Stimulated activated CD8-positive, alpha-beta memory T cell treated with anti-CD3 and anti-CD28 coated beads, Interleukin-12 subunit alpha, Interleukin-12 subunit beta, amount 100 ng/mL, for 24 hours (primary cell): ENCODE results near the gene SYCE3.

Experiments
- DNase-seq: peaks from one replicate; pipeline ENCODE4 v3.0.0-alpha.2; 2020; ENCODE audit errors: extremely low read depth

Gene SYCE3

GRCh38 chr22:50576070-50576469, 13.4 kb upstream of the SYCE3 start:
- no peak for DNase-seq

DNA sequence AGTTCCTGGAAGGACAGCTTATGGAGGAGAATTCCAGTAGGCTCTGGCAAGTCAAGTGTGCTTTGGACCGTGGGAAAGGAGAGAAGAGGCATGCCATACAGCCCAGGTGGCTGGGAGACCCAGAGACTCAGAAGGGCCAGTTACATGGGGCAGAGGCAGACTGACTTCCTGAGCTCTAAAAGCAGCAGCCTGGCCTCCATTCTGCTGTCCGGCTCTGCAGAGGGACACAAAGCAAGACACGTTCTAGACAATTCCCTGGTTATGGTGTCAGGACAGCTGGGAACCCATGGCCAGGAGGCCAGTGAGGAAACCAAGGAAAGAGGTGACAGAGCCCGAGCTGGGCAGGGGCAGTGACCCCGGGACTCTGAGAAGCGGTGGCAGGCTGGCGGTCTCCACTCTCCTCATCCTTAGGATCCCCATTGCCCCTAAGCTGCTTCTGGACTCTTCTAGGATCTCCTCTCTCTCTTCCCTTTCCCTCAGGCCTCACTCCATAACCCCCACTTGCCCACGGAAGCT, 12.8 kb upstream of the SYCE3 start:
- no peak for DNase-seq

GRCh38 chr22:50574383-50574755, 11.7 kb upstream of the SYCE3 start:
- DNase-seq: no peak

DNA sequence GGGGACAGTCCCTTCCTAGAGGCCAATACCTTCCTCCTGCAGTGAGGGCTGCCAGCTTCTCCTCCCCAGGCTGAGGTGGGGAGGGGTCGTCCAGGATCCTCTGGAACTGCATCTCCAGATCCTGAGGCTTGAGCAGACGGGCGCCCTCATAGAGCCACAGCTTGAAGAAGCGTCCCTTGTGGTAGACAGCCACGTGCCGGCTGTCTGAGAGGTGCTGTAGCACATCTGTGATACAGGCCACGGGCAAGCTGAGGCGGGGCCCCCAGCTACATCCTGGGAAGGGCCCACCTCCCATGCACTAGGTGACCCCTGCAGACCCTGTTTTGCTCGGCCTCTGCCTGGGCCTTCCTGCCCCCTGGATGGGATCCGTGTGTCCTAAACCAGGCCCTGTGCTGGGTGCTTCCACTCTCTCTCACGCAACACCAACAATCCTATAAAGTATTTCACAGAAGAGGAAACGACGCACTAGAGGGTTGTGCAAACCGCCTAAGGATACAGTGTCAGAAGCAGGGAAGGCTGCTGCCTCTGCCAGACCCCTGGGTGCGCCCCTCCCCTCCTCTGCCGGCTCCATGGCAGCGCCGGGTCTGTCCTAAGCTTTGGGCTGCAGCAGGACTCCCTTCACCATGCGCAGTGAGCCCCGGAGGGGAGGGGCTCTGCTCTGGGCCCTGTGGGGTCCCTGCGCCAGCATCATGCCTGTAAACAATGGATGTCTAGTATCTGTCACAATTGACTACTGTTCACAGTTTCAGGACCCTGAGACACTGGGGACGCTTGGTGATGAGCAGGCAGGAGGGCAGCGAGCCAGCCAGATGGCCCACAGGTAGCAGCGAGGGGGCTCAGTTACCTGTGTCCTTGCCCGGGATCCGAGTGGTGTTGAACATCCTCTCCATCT, 11.0 kb upstream of the SYCE3 start:
- no peak for DNase-seq

DNA sequence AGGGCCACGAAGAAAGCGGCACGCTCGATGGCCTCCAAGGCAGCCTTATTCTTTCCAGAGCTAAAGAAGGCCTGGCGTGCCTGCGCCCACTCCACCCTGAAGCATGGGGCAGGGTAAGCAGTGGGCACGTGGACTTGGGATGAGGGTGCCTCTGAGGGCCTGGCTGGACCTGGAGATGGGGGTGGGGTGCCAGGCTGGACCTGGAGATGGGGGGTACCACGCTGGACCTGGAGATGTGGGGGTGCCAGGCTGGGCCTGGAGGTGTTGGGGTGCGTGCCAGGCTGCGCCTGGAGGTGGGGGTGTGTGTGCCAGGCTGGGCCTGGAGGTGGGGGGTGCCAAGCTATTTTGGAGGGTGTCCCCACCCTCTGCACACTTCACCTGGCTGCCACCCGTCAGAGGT, 10.2 kb upstream of the SYCE3 start:
- no peak for DNase-seq

DNA sequence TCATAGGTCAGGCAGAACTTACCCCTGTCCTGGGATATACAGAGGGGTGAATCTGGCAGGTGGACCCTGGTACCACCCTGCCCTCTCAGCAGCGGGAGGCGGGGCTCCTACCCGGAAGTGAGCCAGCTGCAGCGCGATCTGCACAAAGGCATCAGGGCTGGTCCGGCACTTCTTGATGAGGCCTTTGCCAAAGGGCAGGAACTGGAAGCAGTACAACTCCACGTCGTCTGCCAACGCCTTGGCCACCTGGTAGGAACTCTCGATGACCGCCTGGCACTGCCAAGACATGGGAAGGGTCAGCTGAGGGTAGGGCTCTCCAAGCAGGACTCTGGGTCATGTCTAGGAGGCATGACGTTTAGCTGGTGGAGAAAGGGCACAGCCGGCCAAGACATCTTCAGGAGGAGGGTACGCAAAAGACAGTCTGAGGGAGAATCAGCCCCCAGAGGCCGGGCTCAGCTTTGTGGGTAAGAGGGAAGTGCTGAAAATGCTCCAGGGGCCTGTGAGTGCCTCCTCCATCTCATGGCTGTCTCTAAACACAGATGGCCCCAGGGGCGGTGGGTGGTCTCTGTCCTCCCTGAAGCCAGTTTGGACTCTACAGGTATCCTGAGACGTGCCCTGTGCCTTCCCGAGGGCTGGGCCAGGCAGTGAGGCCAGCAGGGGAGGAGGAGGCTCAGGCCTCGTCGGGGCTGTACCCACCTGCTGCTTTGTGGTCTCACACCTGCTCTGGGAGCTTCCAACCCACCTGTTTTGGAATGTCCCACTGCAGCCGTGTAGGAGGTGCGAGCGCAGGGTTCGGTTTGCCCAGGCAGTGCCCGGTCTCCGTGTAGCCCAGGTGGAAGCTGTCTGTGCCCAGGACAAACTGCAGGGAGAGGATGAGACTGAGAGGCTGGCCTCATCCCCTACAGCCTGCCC, 8.8 kb upstream of the SYCE3 start:
- no peak for DNase-seq

- DNase-seq: no peak
Measured at GRCh38 chr22:50570861-50571260, 8.1 kb upstream of the SYCE3 start.

DNA sequence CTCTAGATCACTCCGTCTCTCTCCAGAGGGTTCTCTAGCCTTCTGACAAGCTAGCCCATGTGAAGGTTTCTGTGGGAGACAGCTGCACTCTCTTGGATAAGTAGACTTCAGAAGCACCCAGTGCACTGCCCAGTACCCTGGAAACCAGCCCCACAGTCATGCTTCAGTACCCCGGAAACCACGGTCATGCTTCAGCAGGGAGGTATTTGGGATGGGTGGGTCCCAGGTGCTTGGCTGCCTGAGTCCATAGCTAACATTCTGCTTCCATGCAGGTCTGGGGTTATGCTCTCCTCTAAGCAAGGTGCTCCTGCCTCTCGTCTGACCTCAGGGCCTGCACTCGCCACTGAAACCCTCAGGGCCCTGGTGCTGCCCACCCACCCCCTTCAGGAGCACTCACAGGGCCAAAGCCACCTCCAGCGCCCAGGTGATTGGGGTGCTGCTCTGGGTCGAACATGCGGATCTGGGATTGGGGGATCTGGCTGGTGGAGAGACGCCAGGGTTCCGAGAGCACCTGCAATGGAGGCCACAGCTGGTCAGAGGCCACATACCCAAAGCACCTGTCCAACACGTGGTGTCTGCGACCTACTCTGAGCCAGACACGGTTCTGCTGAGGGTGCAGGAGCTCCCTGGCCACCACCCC, 7.3 kb upstream of the SYCE3 start:
- no peak for DNase-seq

DNA sequence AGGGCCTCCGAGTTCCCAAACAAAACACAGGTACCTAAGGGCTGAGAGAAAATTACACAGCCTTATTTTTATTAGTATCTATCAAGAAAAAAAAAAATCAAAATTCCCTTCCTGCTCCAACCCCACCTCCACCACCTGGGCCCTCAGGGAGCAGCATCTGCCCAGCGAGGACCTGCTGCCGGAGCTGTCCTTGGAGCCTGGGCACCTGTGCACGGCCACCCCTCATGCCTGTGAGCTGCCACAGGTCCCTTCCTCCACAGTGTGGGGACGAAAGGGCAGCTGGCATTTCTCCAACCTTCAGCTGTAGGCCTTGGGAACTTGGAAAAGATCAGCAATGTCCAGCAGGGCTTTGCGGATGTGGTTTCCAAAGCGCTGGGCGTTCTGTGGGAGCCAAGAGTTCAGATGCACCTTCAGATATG, 6.3 kb upstream of the SYCE3 start:
- no peak for DNase-seq

DNA sequence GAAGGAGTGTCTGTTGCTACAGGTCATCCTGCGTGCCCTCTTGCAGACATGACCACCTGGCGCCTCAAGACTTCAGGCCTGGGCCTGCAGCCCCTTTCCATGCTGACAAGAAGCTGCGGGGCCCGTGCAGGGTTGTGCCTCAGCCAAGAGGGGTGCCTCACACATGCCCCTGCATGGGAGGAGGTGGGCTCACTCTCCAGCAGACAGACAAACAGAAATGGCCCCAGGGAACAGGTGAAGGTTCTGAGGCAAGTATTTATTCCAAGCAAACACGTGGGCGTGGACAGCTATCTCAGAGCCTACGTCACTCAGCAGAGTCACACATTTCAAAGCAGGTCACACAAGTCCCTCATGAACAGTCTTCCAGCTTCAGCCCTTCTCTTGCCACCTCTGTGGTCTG, 5.9 kb upstream of the SYCE3 start:
- no peak for DNase-seq

DNA sequence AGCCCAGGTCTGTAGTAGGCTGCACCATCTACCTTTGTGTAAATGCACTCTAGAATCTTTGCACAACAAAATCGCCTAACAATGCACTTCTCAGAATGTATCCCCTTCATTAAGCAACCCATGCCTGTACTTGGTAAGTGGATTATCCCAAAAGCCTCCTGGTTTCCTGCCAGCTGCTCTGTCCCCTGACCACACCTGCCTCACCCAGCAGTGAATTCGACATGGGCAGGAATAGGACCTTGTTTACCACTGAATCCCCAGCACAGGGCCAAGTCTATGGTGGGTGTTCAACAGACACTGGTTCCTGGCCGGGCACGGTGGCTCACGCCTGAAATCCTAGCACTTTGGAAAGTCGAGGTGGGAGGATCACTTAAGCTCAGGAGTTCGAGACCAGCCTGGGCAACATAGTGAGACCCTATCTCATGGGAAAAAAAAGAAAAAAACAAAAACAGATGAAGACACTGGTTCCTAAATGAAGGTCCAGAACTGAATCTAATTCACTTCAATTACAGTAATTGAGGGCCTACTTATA, 5.1 kb upstream of the SYCE3 start:
- no peak for DNase-seq

DNA sequence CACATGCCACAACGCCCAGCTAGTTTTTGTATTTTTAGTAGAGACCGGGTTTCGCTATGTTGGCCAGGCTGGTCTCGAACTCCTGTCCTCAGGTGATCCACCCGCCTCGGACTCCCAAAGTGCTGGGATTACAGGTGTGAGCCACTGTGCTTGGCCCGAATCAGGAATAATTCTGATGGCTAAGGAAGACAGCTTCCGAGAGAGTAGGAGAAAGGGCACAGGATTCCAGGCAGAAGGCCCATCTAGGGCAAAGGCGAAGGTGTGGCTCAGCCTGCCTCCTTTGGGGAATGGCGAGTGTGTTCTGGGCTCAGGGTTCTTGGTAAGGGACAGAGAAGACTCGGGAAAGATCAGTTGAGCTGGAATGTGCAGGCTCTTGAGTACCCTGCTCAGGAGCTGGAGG, 1.6 kb upstream of the SYCE3 start:
- no peak for DNase-seq

DNA sequence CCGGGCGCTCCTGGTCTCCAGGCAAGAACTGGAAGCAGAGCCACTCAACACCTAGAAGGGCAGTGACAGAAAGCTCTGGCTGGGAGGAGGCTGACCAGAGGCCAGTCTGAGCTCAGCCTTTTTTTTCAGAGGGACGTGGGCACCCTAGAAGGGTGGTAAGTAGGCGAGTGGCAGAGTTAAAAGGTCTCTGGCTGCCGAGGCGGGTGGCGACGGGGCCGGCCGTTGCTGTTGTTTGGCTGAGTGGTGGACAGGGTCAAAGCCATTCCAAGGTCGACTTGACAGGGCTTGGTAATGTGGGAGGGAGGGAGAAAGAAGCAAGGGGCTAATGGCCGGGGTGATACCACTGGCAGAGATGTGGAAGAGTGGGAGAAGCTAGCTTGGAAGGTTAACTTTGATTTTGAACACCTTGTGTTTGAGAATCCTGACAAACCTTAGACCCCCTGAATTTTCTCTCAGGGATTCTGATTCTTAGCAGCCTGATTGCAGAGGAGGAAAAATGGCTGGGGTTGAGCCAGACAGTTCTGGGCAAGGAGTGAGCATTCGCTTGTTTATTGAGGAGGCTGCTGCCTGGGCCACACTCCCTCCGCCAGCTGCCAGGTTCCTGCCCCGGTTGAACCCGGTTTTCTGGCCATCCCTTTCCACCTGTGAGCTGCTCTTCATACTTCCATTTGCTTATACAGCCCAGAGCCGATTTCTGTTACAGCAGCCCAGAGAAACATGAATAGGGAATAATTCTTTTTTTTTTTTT, 868 bp upstream of the SYCE3 start:
- DNase-seq: no peak

GRCh38 chr22:50561401-50562358, 1.0 kb downstream of the SYCE3 start:
- no peak for DNase-seq

DNA sequence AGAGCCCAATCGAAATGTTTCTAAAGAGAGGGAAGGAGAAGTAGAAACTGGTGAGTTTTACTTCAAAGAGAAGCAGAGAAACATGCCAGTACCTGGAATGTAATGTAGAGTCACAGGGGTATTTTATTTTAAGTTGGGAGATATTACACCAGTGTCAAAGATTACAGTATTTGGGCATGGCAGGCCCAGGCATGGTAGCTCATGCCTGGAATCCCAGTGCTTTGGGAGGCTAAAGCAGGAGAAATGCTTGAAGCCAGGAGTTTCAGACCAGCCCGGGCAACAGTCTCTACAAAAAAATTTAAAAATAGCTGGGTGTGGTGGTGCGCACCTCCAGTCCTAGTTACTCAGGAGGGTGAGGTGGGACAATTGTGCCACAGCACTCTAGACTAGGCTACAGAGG, 2.7 kb downstream of the SYCE3 start:
- DNase-seq: no peak

GRCh38 chr22:50556703-50557102, 6.0 kb downstream of the SYCE3 start:
- no peak for DNase-seq

- no peak for DNase-seq
Measured at GRCh38 chr22:50553310-50553709, 9.4 kb downstream of the SYCE3 start.

DNA sequence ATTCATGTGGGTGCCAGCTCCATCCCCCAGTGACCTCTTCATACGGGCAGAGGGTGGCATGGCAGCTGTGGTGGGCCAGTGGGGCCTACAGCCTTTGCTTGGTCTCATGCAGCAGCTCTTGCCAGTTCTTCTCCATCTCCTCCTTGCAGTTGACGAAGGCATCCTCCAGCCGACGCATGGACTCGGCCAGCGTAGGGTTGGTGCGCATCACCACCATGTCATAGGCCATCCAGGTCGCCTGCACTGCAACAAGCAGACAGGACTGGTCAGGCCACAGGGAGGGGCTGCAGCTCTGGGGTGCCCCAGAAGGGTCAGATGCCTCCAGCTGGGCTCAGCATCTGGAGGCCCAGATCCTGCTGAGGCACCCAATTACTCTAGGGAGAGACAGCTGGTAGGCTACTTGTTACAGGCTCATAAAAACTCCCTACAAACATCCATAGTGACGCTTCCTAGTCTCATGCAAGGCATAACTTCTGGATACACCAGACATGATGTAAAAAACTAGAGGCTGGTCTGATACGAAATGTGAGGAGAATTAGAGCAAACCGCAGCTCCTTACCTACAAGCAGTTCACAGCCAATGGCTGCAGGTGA, 11.5 kb downstream of the SYCE3 start:
- no peak for DNase-seq

DNA sequence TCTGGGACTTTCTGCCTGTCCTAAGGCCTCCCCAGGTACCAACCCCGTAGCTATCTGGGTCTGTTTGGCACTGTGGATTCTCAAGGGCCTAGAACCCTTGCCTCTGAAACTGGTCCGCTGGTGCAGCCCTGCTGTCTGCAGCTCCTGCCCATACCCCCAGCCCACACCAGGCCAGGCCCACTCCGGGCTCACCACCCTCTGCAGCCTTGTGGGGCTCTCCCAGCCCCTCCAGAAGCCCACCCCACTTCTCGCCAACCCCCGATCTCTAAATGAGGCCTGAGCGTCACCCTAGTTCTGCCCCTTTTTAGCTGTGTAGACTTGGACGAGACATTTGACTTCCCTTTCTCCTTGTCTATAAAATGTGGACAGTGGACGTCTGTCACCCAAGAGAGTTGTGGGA, 12.3 kb downstream of the SYCE3 start:
- no peak for DNase-seq
